K562 (cell line): Measurements from ENCODE around the gene PPARGC1A. TPM values are rescaled to one million over a fixed set of nuclear protein-coding genes. Genes with fewer than 3 reads are reported as not detected.

Source experiments
- ATAC-seq: fragments of 200-7000 bp; cut with Tn5 transposase; 3 replicates; pipeline ENCODE4 v1.9.1; 2020; ENCODE audit warnings: moderate library complexity
- BruUV-seq: library from RNA; stranded (reverse); fragments of 400-500 nt; replicated peaks from 2 replicates; lab custom pipeline; 2021; lab: Mats Ljungman, UMichigan
- CTCF ChIA-PET: fragments of 300-600 bp; formaldehyde crosslinking; extraction: SDS; loops from one replicate; lab custom pipeline; 2021; ENCODE audit warnings: low intra/inter-chr PET ratio; lab: Yijun Ruan, JAX
- POLR2A ChIA-PET: fragments of 300-600, 350-650 bp; sonication (Branson Sonifier 250); formaldehyde crosslinking; extraction: SDS; loops from one replicate; lab custom pipeline; 2021; ENCODE audit warnings: antibody characterized with exemption, inconsistent platforms; lab: Yijun Ruan, JAX
- DNase-seq, 4 experiments: peaks; one replicate each; pipeline versions ENCODE4 v3.0.0 to v3.0.0-alpha.2; 2011 to 2018; ENCODE audit warnings: low spot score in 3 of 4, mixed read lengths in 3 of 4; ENCODE audit errors: extremely low read depth in 1 of 4
- FAIRE-seq: peaks from 2 replicates; lab custom pipeline; 2011; peaks lifted over from hg19 to GRCh38; lab: Jason Lieb, UNC
- H2AFZ ChIP-seq: 2 replicates; pipeline ENCODE4 v1.6.0; 2011; ENCODE audit warnings: low read depth, low read length, control low read depth, inconsistent platforms
- H3K27ac ChIP-seq: fragments of 200-600 bp; 3 replicates; pipeline ENCODE4 v1.8.0; 2011; ENCODE audit warnings: low read depth, mild to moderate bottlenecking, control low read depth, inconsistent platforms, low read length, moderate library complexity, mixed read lengths; ENCODE audit errors: extremely low read depth
- H3K27me3 ChIP-seq, 2 experiments: fragments of 300-600 bp in 1 of 2; 2 replicates in 1 of 2; 3 replicates in 1 of 2; pipeline versions ENCODE4 v1.6.0 to v1.8.0; 2011; ENCODE audit warnings: inconsistent platforms in 2 of 2, low read length in 2 of 2, mild to moderate bottlenecking in 1 of 2, mixed read lengths in 1 of 2, moderate library complexity in 1 of 2; ENCODE audit not compliant: control insufficient read depth in 2 of 2, insufficient read depth in 2 of 2
- H3K36me3 ChIP-seq: fragments of 300-600 bp; 3 replicates; pipeline ENCODE4 v1.8.0; 2011; ENCODE audit warnings: mild to moderate bottlenecking, low read length, inconsistent platforms; ENCODE audit not compliant: control insufficient read depth, insufficient read depth
- H3K4me1 ChIP-seq, 2 experiments: fragments of 200-600 bp in 1 of 2; replicated peaks in 1 of 2; 2 replicates in 1 of 2; 3 replicates in 1 of 2; pipeline versions ENCODE4 v1.5.1 to v1.8.0; 2011; ENCODE audit warnings: inconsistent platforms in 2 of 2, low read length in 2 of 2, mild to moderate bottlenecking in 1 of 2, mixed read lengths in 1 of 2, moderate library complexity in 1 of 2; ENCODE audit not compliant: control insufficient read depth in 2 of 2, insufficient read depth in 2 of 2
- H3K4me2 ChIP-seq: 2 replicates; pipeline ENCODE4 v1.6.1; 2011; ENCODE audit warnings: low read length, control low read depth, inconsistent platforms, mixed read lengths; ENCODE audit not compliant: insufficient read depth
- H3K4me3 ChIP-seq: fragments of 200-600 bp; sonication (generic), shearing (Covaris generic); 2 replicates; pipeline ENCODE4 v1.5.1; 2016; ENCODE audit warnings: control low read depth, inconsistent platforms
- H3K79me2 ChIP-seq: fragments of 200-600 bp; 3 replicates; pipeline ENCODE4 v1.8.0; 2011; ENCODE audit warnings: low read length, inconsistent platforms; ENCODE audit not compliant: control insufficient read depth, insufficient read depth
- H3K9ac ChIP-seq, 2 experiments: 2 replicates each; pipeline versions ENCODE4 v1.6.0 to v1.6.1; 2011; ENCODE audit warnings: low read depth in 2 of 2, low read length in 2 of 2, control low read depth in 1 of 2, inconsistent platforms in 1 of 2, mild to moderate bottlenecking in 1 of 2, mixed read lengths in 1 of 2; ENCODE audit not compliant: insufficient read depth in 1 of 2
- H3K9me1 ChIP-seq: one replicate; pipeline ENCODE4 v1.6.0; 2011; ENCODE audit warnings: inconsistent platforms, mild to moderate bottlenecking, low read length, moderate library complexity; ENCODE audit not compliant: control insufficient read depth, insufficient read depth
- H3K9me3 ChIP-seq: replicated peaks from 2 replicates; pipeline ENCODE4 v1.5.1; 2011; ENCODE audit warnings: low read depth, low read length, inconsistent platforms; ENCODE audit not compliant: control insufficient read depth, insufficient read depth
- H4K20me1 ChIP-seq: replicated peaks from 2 replicates; pipeline ENCODE4 v1.6.1; 2011; ENCODE audit warnings: low read length, inconsistent platforms, mixed read lengths; ENCODE audit not compliant: control insufficient read depth, insufficient read depth
- NFIC ChIP-seq: fragments of 450-650 bp; IDR thresholded peaks from 2 replicates; pipeline ENCODE4 v1.6.1; 2017; ENCODE audit warnings: mild to moderate bottlenecking, inconsistent platforms
- NFIX ChIP-seq: fragments of 250-450 bp; sonication (Bioruptor Pico); IDR thresholded peaks from 2 replicates; pipeline ENCODE4 v1.4.0; 2020; ENCODE audit warnings: low read depth, mild to moderate bottlenecking, moderate library complexity
- XRCC5 ChIP-seq: fragments of 200-400 bp; formaldehyde crosslinking; IDR thresholded peaks from 2 replicates; pipeline ENCODE4 v1.6.1; 2017; ENCODE audit warnings: low read depth, mild to moderate bottlenecking, low read length
- ZNF384 ChIP-seq: IDR thresholded peaks from 2 replicates; pipeline ENCODE4 v1.6.1; 2012; ENCODE audit warnings: low read depth, low read length, improper control_type of control experiment
- WGBS: fragments of 100-300 bp; shearing (Covaris generic); methylation state at CpG from one replicate; pipeline ENCODE4 v1.1.6; 2016; ENCODE audit warnings: low coverage, mixed read lengths; ENCODE audit not compliant: insufficient coverage; ENCODE audit errors: missing lambda C conversion rate; 5-methylcytosine and 5-hydroxymethylcytosine counted together
- in situ Hi-C: fragments of 300-500 bp; cut with MboI; formaldehyde crosslinking; loops from 4 replicates; pipeline ENCODE4 v1.15.0; 2018; ENCODE audit warnings: inconsistent platforms, mixed read lengths
- intact Hi-C: fragments of 100-400 bp; cut with micrococcal nuclease; formaldehyde crosslinking; loops from 2 replicates; pipeline ENCODE4 v1.14.2; 2022
- polyA plus RNA-seq, 8 experiments: library from polyadenylated mRNA; depleted of rRNA in 4 of 8; stranded (reverse) in 5 of 8; unstranded in 3 of 8; fragments of >200 nt; fragmentation: Nextera tagmentation in 2 of 8; fragmentation: Illumina TruSeq in 1 of 8; extraction: Ambion mirVana in 2 of 8; extraction: Trizol in 1 of 8; gene quantifications; 2 replicates each; pipeline versions ENCODE4 v1.2.1 to v1.2.3, GENCODE V29; 2011 to 2014; ENCODE audit warnings: inconsistent platforms in 1 of 8, missing spikeins in 1 of 8
- total RNA-seq, 7 experiments: library from RNA; depleted of rRNA in 6 of 7; stranded (reverse); fragments of >200 nt in 6 of 7; fragmentation: Illumina TruSeq in 2 of 7; extraction: Trizol in 2 of 7; gene quantifications; 2 replicates each; pipeline versions ENCODE4 v1.2.1 to v1.2.3, GENCODE V29; 2011 to 2021; ENCODE audit warnings: low replicate concordance in 1 of 7

The PPARGC1A gene
- total and polyA plus RNA-seq, 9 of the 15 experiments (the other 6 are each of a cell fraction or from before 2014, with no cell fraction given), result 0.02 TPM; not detected in 8

DNA sequence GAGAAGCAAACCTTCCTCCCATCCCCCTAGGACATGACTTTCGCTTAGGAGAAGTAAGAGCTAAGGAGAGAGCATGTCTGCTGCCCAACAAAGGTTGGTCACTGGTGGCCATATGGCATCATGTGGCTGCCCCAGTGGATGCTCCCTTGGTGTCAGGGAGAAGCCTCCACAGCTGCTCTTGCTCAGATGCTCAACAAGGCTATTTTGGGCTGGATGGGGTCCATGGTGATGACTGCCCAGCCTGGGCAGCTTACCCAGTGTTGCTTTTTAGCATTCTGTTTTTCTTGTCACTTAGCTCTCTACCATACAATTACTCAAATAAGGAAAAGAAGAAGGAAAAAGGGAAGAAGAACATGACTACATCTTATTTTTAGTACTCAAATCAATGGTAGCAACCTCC lies 48.9 kb upstream of the PPARGC1A start:
- FAIRE-seq (no peak), DNase-seq (no peak), ATAC-seq (no peak)
- H3K9ac ChIP-seq, result no peak overlapping the region
- no peaks in the 10 kb centered on the region for H3K4me1 ChIP-seq
- in situ Hi-C loops (no loop called here), intact Hi-C loops (no loop called here)
- ChIA-PET CTCF (no interaction called here), POLR2A (no interaction called here)
- no peaks in the 10 kb centered on the region for H3K9me3 ChIP-seq
- no peaks in the 10 kb centered on the region for H3K79me2 ChIP-seq
- no peak overlapping the region for H3K27ac ChIP-seq
- no peak overlapping the region for H3K4me2 ChIP-seq
- H4K20me1 ChIP-seq, result no peaks in the 10 kb centered on the region
- 0% methylated on average over 1 of the region's 1 CpG for WGBS
- H3K27me3 ChIP-seq, result no peaks in the 10 kb centered on the region
- TF ChIP-seq XRCC5, result no peak
- H3K9me1 ChIP-seq, result no peaks in the 10 kb centered on the region
- no peak overlapping the region for H3K4me3 ChIP-seq
- no TSS peak for BruUV-seq
- no peak overlapping the region for H2AFZ ChIP-seq
- no peaks in the 10 kb centered on the region for H3K36me3 ChIP-seq

- no peaks in the 10 kb centered on the region for H3K4me1 ChIP-seq
- H3K27me3 ChIP-seq, result no peaks in the 10 kb centered on the region
- H3K9me3 ChIP-seq, result no peaks in the 10 kb centered on the region
- H3K36me3 ChIP-seq, result no peaks in the 10 kb centered on the region
- no peak for FAIRE-seq
- TF ChIP-seq NFIX (CRISPR knock-in tag) (peak; percentile 75), NFIC (peak; percentile 89), ZNF384 (no peak)
- no TSS peak for BruUV-seq
- no peaks in the 10 kb centered on the region for H4K20me1 ChIP-seq
- H3K9ac ChIP-seq, result no peak overlapping the region
- ChIA-PET CTCF (no interaction called here), POLR2A (no interaction called here)
- no peaks in the 10 kb centered on the region for H3K79me2 ChIP-seq
- in situ Hi-C loops (no loop called here), intact Hi-C loops (no loop called here)
- no peak overlapping the region for H3K4me2 ChIP-seq
- H3K4me3 ChIP-seq, result no peak overlapping the region
- WGBS, result 3% methylated on average over 2 of the region's 2 CpGs
- no peaks in the 10 kb centered on the region for H3K9me1 ChIP-seq
- DNase-seq, result no peak
- no peak overlapping the region for H2AFZ ChIP-seq
- no peak overlapping the region for H3K27ac ChIP-seq
- no peak for ATAC-seq
Measured at GRCh38 chr4:23937173-23937572, 47.3 kb upstream of the PPARGC1A start.
